GM19324 (cell line): ENCODE results near the gene INS.
"Not testable (repeated sequence)": the region's sequence is repeated elsewhere in the genome, so short reads cannot be mapped to it uniquely, and the experiment has no call there.

Source experiments
- ATAC-seq: cut with Tn5 transposase; IDR thresholded peaks from one replicate; pipeline ENCODE4 v1.9.1; 2021; ENCODE audit warnings: mild to moderate bottlenecking, moderate library complexity; ENCODE audit not compliant: unreplicated experiment, low FRiP score

The INS gene

DNA sequence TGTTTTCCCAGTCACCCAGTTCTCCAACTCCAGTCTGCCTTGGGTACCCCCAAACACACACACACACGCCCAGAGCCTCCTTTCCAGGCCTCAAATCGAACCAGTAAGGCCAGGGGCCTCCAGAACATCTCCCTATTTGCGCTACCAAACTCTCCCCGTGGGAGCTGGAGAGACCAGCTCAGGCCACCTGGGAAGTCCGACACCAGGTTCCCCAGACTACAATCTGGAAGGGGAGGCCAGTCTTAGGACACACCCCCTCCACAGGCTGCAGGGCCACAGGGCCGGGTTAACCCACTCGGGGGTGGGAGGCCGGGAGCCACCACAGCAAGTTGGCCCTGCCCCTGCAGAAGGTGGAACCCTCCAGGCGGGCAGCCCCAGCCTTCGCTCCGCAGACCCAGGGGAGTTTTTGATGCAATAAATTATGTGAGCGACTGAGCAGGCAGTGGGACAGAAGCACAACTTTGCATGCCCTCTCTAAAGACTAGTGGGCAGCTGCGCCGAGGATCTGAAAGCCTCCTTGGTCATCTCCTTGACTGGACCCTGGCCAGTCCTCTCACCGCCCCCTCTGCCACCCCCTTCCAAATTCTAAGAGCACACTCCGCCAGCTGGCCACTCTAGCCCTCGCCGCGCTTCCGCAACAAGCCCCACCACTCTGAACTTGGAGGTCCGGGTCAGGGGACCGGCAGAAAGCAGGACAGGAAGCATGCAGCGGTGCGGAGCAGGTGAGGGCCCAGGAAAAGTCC is 24.6 kb downstream of the INS start:
- ATAC-seq = no peak

GRCh38 chr11:2135648-2136201 is 25.3 kb downstream of the INS start:
- ATAC-seq = no peak

DNA sequence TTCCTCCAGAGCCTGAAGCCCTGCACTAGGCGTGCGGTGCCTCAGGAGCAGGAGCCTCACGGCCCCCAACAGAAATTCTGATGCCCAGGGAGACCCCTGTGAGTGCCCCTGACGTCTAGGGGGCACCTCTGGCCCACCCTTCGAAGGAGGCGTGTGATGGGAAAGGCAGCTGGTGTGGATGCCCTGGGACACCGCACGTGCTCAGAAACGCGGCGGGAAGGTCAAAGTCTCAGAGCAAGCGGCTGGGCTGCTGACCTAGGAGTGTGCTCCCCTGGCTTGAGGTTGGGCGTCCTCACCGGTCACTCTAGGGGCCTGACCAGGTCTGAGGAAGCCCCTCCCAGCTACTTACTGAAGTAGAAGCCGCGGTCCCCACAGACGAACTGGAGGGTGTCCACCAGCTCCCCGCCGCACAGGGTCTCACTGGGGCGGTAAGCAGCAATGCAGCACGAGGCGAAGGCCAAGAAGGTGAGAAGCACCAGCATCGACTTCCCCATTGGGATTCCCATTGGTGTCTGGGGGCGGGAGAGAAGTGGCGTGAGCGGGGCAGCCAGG is 25.9 kb downstream of the INS start:
- ATAC-seq = no peak

GRCh38 chr11:2134022-2135010 is 26.7 kb downstream of the INS start:
- no peak for ATAC-seq

DNA sequence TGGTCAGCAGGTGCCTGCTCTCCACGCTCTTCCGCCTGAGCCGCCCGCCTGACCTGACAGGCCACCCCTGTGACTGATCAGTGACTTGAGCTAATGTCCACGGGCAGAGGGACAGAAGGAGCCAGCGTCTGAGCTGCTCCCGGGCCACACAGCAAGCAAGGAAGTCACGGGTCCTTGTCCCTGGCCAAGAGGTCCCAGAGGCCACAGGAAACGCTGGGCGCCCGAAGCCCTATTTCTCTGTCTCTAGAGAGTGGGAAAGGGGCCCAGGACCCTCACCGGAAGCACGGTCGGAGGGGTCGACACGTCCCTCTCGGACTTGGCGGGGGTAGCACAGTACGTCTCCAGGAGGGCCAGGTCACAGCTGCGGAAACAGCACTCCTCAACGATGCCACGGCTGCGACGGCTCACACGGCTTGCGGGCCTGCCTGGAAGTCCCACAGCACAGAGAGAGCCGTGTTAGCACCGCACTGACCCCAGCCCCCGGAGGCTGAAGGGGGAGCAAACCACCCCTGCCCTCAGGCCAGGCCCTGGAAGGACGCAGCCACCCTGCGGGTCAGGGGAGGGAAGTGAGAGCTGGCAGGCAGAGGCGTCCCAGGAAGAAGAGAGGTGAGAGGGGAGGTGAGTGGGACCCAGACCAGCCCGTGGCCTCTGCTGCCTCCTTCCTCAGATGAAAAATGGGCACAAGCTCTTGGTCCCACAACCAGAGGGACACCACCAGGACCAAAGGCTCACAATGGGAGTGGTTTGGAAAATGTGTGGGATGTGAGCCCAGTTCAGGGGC is 27.6 kb downstream of the INS start:
- no peak for ATAC-seq

DNA sequence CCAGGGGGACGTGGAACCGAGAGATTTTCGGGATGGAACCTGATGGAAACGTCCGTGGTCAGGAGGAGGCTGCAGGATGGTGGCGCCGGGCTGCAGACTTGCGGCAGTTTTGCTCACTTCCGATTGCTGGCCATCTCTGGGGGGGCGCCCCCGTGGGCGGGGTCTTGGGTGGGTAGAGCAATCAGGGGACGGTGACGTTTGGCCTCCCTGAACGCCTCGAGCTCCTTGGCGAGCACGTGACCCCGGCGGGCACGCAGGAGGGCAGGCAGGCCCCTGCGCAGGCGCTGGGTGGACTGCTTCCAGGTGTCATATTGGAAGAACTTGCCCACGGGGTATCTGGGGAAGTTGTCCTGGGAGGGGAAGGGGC is 28.2 kb downstream of the INS start:
- ATAC-seq = no peak

DNA sequence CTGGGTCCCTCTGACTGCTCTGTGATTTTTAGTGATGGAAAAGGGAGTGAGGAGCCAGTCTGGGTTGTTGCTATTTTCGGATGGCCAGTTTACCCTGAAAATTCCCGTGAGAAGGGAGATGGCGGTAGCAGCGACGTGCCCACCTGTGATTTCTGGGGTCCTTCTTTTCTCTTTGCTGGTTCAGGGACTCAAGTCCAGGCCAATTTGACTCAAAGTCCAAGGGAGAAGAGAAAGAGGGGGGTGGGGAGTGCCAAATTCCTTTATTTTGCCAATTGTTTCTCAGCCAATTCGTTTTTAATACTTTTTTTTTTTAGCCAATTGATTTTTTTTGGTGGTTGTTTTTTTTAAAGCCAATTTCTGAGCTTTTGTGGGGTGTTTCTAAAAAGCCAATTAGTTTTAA is 28.8 kb downstream of the INS start:
- no peak for ATAC-seq

DNA sequence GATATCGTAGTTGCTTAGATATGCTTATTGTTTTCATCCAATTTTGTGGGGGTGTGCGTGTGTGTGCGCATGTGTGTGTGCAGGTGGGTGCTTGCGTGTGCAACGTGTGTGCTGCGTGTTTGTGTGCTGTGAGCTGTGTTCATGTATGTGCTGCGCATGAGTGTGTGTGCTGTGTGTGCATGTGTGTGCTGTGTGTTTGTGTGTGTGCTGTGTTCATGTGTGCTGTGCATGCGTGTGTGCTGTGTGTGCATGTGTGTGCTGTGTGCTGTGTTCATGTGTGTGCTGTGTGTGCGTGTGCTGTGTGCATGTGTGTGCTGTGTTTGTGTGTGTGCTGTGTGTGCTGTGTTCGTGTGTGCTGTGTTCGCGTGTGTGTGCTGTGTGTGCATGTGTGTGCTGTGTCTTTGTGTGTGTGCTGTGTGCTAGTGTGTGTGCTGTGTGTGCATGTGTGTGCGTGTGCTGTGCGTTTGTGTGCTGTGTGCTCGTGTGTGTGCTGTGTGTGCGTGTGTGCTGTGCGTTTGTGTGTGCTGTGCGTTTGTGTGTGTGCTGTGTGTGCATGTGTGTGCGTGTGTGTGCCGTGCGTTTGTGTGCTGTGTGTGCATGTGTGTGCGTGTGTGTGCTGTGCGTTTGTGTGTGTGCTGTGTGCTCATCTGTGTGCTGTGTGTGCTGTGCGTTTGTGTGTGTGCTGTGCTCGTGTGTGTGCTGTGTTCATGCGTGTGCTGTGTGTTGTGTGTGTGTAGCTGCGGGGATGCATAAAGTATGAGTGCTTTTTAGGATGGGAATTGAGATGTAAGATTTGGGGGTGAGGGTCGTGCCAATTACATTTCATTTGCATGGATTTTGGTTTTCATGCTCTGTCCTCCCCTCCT is 29.4 kb downstream of the INS start:
- no peak for ATAC-seq

DNA sequence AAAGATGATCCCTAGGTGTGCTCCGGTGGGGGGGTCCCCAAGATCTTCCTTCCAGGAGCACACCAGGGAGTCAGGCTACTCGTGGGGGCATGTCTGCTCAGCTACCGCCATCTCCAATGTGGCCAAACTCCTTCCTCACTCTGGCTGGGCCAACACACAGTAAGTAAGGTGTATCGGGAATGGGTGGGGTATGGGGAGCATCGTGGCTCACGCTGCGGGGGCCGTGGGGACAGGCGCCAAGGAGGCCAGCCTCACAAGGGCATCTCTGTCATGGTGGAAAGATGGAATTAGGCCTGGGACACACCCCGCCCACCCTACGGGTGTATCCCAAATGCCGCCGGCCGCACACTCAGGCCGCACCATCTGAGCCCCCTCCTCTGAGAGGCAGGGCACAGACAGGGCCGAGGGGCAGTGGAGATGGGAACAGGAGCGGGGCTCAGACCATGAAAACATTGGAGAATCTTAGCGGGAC is 30.1 kb downstream of the INS start:
- ATAC-seq = no peak

DNA sequence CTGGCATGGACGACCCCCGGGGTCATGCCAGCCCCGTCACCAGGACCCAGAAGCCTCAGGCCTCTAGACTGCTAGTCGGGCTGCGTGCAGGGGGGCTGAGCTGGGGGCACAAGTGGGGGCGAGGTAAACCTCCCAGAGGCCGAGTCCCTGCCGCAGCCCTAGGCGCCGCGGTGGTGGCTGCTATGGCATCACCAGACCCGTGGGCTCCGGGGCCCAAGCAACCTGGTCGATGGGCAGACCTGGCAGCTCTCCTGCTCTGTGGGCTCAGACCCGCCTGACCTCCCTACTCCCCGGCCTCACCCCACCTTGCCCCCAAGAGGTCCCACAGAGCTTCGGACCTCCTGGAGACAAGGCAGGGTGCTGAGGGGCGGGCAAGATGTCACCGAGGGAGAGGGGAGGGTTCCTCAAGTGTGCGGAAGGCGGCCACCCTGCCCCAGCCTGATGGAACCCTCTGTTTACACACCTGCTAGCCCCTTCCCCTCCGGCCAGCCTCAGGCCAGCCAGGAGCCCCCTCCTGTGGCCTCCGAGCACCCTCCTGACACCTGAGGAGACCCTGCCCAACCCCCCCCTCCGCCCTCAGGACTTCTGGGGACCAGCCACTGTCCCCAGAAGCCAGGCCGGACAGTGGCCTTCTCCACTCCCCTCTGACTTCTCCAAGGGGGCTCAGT is 31.2 kb downstream of the INS start:
- ATAC-seq = no peak

- ATAC-seq = no peak
Measured at GRCh38 chr11:2129308-2129698, 31.7 kb downstream of the INS start.

- ATAC-seq = no peak
Measured at GRCh38 chr11:2128511-2129307, 32.3 kb downstream of the INS start.

GRCh38 chr11:2128130-2128510 is 32.9 kb downstream of the INS start:
- no peak for ATAC-seq

GRCh38 chr11:2127482-2128129 is 33.4 kb downstream of the INS start:
- ATAC-seq = no peak

DNA sequence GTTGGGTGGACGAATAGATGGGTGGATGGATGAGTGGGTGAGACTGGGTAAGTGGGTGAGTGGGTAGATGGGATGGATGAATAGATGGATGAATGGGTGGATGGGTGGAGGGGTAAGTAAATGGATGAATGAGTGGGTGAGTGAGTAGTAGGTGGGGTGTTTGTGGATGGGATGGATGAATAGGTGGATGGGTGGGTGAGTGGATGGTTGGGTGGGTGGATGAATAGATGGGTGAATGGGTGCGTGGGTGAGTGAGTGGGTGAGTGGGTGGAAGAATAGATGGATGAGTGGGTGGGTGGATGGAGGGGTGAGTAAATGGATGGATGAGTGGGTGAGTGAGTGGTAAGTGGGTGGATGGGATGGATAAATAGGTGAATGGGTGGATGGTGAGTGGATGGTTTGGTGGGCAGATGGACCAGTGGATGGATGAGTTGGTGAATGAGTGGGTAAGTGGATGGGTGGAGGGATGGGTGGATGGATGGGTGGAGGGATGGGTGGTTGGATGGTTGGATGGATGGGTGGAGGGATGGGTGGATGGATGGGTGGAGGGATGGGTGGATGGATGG is 34.4 kb downstream of the INS start:
- ATAC-seq = no peak

DNA sequence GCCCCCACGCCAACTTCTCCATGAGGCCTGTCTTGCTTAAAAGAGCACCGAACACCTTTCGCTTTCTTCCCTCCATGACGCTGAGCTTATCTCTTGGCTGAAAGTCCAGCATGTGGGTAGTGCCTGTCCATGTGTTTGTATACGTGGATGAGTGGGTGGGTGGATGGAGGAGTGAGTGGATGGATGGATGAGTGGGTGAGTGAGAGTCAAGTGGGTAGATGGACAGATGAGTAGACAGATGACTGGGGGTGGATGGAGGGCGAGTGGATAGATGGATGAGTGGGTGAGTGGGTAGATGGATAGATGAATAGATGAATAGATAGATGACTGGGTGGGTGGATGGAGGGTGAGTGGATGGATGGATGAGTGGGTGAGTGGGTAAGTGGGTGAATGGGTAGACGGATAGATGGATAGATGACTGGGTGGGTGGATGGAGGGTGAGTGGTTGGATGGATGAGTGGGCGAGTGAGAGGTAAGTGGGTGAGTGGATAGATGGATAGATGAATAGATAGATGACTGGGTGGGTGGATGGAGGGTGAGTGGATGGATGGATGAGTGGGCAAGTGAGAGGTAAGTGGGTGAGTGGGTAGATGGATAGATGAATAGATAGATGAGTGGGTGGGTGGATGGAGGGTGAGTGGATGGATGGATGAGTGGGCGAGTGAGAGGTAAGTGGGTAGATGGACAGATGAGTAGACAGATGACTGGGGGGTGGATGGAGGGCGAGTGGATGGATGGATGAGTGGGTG is 36.1 kb downstream of the INS start:
- ATAC-seq = not testable (repeated sequence)

GRCh38 chr11:2123628-2123960 is 37.4 kb downstream of the INS start:
- no peak for ATAC-seq
